ENCODE measurements around the gene MME.
"Not testable (repeated sequence)": the region's sequence is repeated elsewhere in the genome, so short reads cannot be mapped to it uniquely, and the experiment has no call there.

MME gene

DNA sequence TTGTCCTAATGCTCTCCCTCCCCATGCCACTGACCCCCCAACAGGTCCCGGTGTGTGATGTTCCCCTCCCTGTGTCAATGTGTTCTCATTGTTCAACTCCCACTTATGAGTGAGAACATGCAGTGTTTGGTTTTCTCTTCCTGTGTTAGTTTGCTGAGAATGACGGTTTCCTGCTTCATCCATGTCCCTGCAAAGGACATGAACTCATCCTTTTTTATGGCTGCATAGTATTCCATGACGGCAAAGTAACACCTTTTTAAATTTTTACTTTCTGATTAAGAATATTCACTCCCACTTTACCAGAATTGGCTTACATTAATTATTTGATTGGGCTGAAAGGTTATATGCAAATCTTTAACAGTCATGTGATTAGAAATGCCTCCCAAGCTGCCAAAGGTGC, 135.9 kb downstream of the MME start:
- H2BK120ac ChIP-seq (ENCODE audit: low read depth, low read length); H3K27ac ChIP-seq (replicated peaks; ENCODE audit: low read length); H3K4me2 ChIP-seq (ENCODE audit: insufficient read depth, low read length, poor library complexity, severe bottlenecking); H2AK5ac ChIP-seq (ENCODE audit: low read depth, low read length); H3K23ac ChIP-seq (ENCODE audit: low read depth, low read length, poor library complexity); H3K79me1 ChIP-seq (ENCODE audit: low read depth, low read length); H4K91ac ChIP-seq (ENCODE audit: low read depth, low read length, poor library complexity); H3K4ac ChIP-seq (ENCODE audit: low read length); H3K4me3 ChIP-seq (ENCODE audit: low read length in 2 of 2); H3K36me3 ChIP-seq (replicated peaks in 1 of 2; ENCODE audit: control insufficient read depth in 2 of 2, insufficient read depth in 2 of 2, low read length in 2 of 2); H2BK12ac ChIP-seq (ENCODE audit: low read length); H3K4me1 ChIP-seq (ENCODE audit: control insufficient read depth in 2 of 2, insufficient read depth in 1 of 2, low read depth in 1 of 2, low read length in 2 of 2); H3K9me3 ChIP-seq (replicated peaks in 1 of 2; ENCODE audit: control insufficient read depth in 2 of 2, insufficient read depth in 1 of 2, low read depth in 1 of 2, low read length in 2 of 2); H4K8ac ChIP-seq (ENCODE audit: low read depth, low read length); H3K18ac ChIP-seq (ENCODE audit: low read length); H2BK5ac ChIP-seq (ENCODE audit: low read length); H3K27me3 ChIP-seq (ENCODE audit: control insufficient read depth in 3 of 3, insufficient read depth in 3 of 3, low read depth in 1 of 3, low read length in 3 of 3); DNase-seq (ENCODE audit: low spot score); H3K14ac ChIP-seq (ENCODE audit: low read length); H2BK15ac ChIP-seq (ENCODE audit: low read length); H3K9ac ChIP-seq (ENCODE audit: low read depth, low read length, poor library complexity); H2AFZ ChIP-seq (ENCODE audit: low read length): not testable (repeated sequence)
- WGBS, 2 donors (ENCODE audit: extremely low coverage in 2 of 2, insufficient read length in 2 of 2, insufficient replicate concordance in 1 of 2) = no CpG with 5 or more reads among the region's 3 CpGs

DNA sequence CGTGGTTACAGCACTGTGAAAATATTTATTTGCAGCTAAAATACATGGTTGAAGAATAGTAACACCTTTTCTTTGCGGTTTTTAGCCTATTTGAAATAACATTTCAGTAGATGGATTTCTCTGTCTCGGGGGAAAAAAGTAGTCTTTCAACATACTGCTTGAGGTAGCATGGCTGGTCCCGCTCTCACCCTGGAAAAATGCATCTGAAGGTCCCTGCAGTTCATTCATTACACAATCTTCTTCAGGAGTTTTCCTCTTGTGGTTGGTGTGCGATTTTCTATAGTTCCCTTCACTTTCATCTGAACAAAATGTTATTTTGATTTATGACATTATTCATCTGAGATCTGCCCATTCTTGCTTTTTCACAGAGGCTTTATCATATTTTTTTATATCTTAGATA, 137.5 kb downstream of the MME start:
- Histone ChIP-seq H4K91ac (ENCODE audit: low read depth, low read length, poor library complexity) (no peak overlapping the region), H3K27ac (replicated peaks; ENCODE audit: low read length) (no peak overlapping the region), H3K4me2 (ENCODE audit: insufficient read depth, low read length, poor library complexity, severe bottlenecking) (no peak overlapping the region), H2BK120ac (ENCODE audit: low read depth, low read length) (no peak overlapping the region), H2AFZ (ENCODE audit: low read length) (no peak overlapping the region), H3K14ac (ENCODE audit: low read length) (no peak overlapping the region), H3K9ac (ENCODE audit: low read depth, low read length, poor library complexity) (no peak overlapping the region), H2BK15ac (ENCODE audit: low read length) (no peak overlapping the region), H2AK5ac (ENCODE audit: low read depth, low read length) (no peak overlapping the region), H3K23ac (ENCODE audit: low read depth, low read length, poor library complexity) (no peak overlapping the region), H3K4me1 (ENCODE audit: control insufficient read depth in 2 of 2, insufficient read depth in 1 of 2, low read depth in 1 of 2, low read length in 2 of 2) (no peaks in the 10 kb centered on the region), H3K79me1 (ENCODE audit: low read depth, low read length) (no peaks in the 10 kb centered on the region), H2BK12ac (ENCODE audit: low read length) (no peak overlapping the region), H3K36me3 (replicated peaks in 1 of 2; ENCODE audit: control insufficient read depth in 2 of 2, insufficient read depth in 2 of 2, low read length in 2 of 2) (no peaks in the 10 kb centered on the region), H3K9me3 (replicated peaks in 1 of 2; ENCODE audit: control insufficient read depth in 2 of 2, insufficient read depth in 1 of 2, low read depth in 1 of 2, low read length in 2 of 2) (no peaks in the 10 kb centered on the region), H3K4me3 (ENCODE audit: low read length in 2 of 2) (no peak overlapping the region), H3K27me3 (ENCODE audit: control insufficient read depth in 3 of 3, insufficient read depth in 3 of 3, low read depth in 1 of 3, low read length in 3 of 3) (no peaks in the 10 kb centered on the region), H4K8ac (ENCODE audit: low read depth, low read length) (no peak overlapping the region), H2BK5ac (ENCODE audit: low read length) (no peak overlapping the region), H3K4ac (ENCODE audit: low read length) (no peak overlapping the region), H3K18ac (ENCODE audit: low read length) (no peak overlapping the region)
- no peak for DNase-seq (ENCODE audit: low spot score)
- no CpG with 5 or more reads among the region's 5 CpGs for WGBS, 2 donors (ENCODE audit: extremely low coverage in 2 of 2, insufficient read length in 2 of 2, insufficient replicate concordance in 1 of 2)

DNA sequence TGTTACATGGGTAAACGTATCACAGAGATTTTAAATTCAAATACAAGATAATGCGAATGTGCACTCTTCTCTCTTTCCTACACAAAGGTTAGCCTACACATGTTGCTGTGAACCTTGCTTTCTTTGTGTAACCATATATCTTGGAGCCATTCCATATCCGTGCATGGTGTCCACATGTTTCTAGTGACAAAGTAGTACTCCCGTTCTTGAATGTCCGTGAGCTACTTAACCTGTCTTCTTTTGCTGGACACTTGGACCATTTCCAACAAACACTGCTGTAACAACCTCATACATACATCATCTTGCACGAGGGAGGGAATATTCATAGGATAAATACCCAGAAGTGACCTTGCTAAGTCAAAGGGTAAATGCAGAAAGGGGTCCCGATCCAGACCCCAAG, 138.3 kb downstream of the MME start:
- H3K23ac ChIP-seq (ENCODE audit: low read depth, low read length, poor library complexity) = no peak overlapping the region
- no peak for DNase-seq (ENCODE audit: low spot score)

DNA sequence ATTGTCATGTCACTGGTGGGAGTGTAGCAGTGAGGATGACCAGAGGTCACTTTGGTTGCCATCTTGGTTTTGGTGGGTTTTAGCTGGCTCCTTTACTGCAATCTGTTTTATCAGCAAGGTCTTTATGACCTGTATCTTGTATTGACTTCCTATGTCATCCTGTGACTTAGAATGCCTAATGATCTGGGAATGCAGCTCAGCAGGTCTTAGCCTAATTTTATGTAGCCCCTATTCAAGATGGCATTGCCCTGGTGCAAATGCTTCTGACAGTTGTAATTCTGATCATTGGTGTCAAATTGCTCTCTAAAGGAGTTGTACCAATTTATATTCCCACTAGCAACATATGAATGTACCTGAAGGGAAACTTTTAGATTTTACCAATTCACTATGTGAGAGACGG, 139.0 kb downstream of the MME start:
- Histone ChIP-seq H3K14ac (ENCODE audit: low read length) (no peak overlapping the region), H3K4me1 (ENCODE audit: control insufficient read depth in 2 of 2, insufficient read depth in 1 of 2, low read depth in 1 of 2, low read length in 2 of 2) (no peaks in the 10 kb centered on the region), H2BK120ac (ENCODE audit: low read depth, low read length) (no peak overlapping the region), H2BK5ac (ENCODE audit: low read length) (no peak overlapping the region), H2BK12ac (ENCODE audit: low read length) (no peak overlapping the region), H2AK5ac (ENCODE audit: low read depth, low read length) (no peak overlapping the region), H3K9me3 (replicated peaks in 1 of 2; ENCODE audit: control insufficient read depth in 2 of 2, insufficient read depth in 1 of 2, low read depth in 1 of 2, low read length in 2 of 2) (no peaks in the 10 kb centered on the region), H3K23ac (ENCODE audit: low read depth, low read length, poor library complexity) (no peak overlapping the region), H3K27me3 (ENCODE audit: control insufficient read depth in 3 of 3, insufficient read depth in 3 of 3, low read depth in 1 of 3, low read length in 3 of 3) (no peaks in the 10 kb centered on the region), H3K9ac (ENCODE audit: low read depth, low read length, poor library complexity) (no peak overlapping the region), H3K18ac (ENCODE audit: low read length) (no peak overlapping the region), H3K4me2 (ENCODE audit: insufficient read depth, low read length, poor library complexity, severe bottlenecking) (no peak overlapping the region), H4K8ac (ENCODE audit: low read depth, low read length) (no peak overlapping the region), H3K27ac (replicated peaks; ENCODE audit: low read length) (no peak overlapping the region), H3K4me3 (ENCODE audit: low read length in 2 of 2) (no peak overlapping the region), H3K36me3 (replicated peaks in 1 of 2; ENCODE audit: control insufficient read depth in 2 of 2, insufficient read depth in 2 of 2, low read length in 2 of 2) (no peaks in the 10 kb centered on the region), H4K91ac (ENCODE audit: low read depth, low read length, poor library complexity) (no peak overlapping the region), H2BK15ac (ENCODE audit: low read length) (no peak overlapping the region), H3K4ac (ENCODE audit: low read length) (no peak overlapping the region), H3K79me1 (ENCODE audit: low read depth, low read length) (no peaks in the 10 kb centered on the region), H2AFZ (ENCODE audit: low read length) (no peak overlapping the region)
- DNase-seq (ENCODE audit: low spot score) = no peak
- WGBS, 2 donors (ENCODE audit: extremely low coverage in 2 of 2, insufficient read length in 2 of 2, insufficient replicate concordance in 1 of 2) = no CpG with 5 or more reads among the region's 1 CpG

More for the DNA sequence above, 138.3 kb downstream of the MME start:
- no peaks in the 10 kb centered on the region for H3K79me1 ChIP-seq (ENCODE audit: low read depth, low read length)
- no peak overlapping the region for H3K14ac ChIP-seq (ENCODE audit: low read length)
- H2BK120ac ChIP-seq (ENCODE audit: low read depth, low read length) = no peak overlapping the region
- H2BK5ac ChIP-seq (ENCODE audit: low read length) = no peak overlapping the region
- no peak overlapping the region for H2BK12ac ChIP-seq (ENCODE audit: low read length)
- H3K27me3 ChIP-seq (ENCODE audit: control insufficient read depth in 3 of 3, insufficient read depth in 3 of 3, low read depth in 1 of 3, low read length in 3 of 3) = no peaks in the 10 kb centered on the region
- no peaks in the 10 kb centered on the region for H3K4me1 ChIP-seq (ENCODE audit: control insufficient read depth in 2 of 2, insufficient read depth in 1 of 2, low read depth in 1 of 2, low read length in 2 of 2)
- no peak overlapping the region for H3K4ac ChIP-seq (ENCODE audit: low read length)
- H3K18ac ChIP-seq (ENCODE audit: low read length) = no peak overlapping the region
- H2BK15ac ChIP-seq (ENCODE audit: low read length) = no peak overlapping the region
- no peak overlapping the region for H2AFZ ChIP-seq (ENCODE audit: low read length)
- H4K91ac ChIP-seq (ENCODE audit: low read depth, low read length, poor library complexity) = no peak overlapping the region
- no peak overlapping the region for H3K4me3 ChIP-seq (ENCODE audit: low read length in 2 of 2)
- H3K27ac ChIP-seq (replicated peaks; ENCODE audit: low read length) = no peak overlapping the region
- H2AK5ac ChIP-seq (ENCODE audit: low read depth, low read length) = no peak overlapping the region
- H3K36me3 ChIP-seq (replicated peaks in 1 of 2; ENCODE audit: control insufficient read depth in 2 of 2, insufficient read depth in 2 of 2, low read length in 2 of 2) = no peaks in the 10 kb centered on the region
- H4K8ac ChIP-seq (ENCODE audit: low read depth, low read length) = no peak overlapping the region
- no CpG with 5 or more reads among the region's 7 CpGs for WGBS, 2 donors (ENCODE audit: extremely low coverage in 2 of 2, insufficient read length in 2 of 2, insufficient replicate concordance in 1 of 2)
- H3K4me2 ChIP-seq (ENCODE audit: insufficient read depth, low read length, poor library complexity, severe bottlenecking) = no peak overlapping the region
- no peak overlapping the region for H3K9ac ChIP-seq (ENCODE audit: low read depth, low read length, poor library complexity)
- no peaks in the 10 kb centered on the region for H3K9me3 ChIP-seq (replicated peaks in 1 of 2; ENCODE audit: control insufficient read depth in 2 of 2, insufficient read depth in 1 of 2, low read depth in 1 of 2, low read length in 2 of 2)
